NCI-H2107 treated with DMSO at 0.1 percent for 48 hours (cell line): ENCODE measurements around the gene KRT15.

Experiments used
- DNase-seq: peaks from one replicate; lab custom pipeline; 2025; ENCODE audit not compliant: unreplicated experiment; lab: John Stamatoyannopoulos, UW

Gene KRT15

DNA sequence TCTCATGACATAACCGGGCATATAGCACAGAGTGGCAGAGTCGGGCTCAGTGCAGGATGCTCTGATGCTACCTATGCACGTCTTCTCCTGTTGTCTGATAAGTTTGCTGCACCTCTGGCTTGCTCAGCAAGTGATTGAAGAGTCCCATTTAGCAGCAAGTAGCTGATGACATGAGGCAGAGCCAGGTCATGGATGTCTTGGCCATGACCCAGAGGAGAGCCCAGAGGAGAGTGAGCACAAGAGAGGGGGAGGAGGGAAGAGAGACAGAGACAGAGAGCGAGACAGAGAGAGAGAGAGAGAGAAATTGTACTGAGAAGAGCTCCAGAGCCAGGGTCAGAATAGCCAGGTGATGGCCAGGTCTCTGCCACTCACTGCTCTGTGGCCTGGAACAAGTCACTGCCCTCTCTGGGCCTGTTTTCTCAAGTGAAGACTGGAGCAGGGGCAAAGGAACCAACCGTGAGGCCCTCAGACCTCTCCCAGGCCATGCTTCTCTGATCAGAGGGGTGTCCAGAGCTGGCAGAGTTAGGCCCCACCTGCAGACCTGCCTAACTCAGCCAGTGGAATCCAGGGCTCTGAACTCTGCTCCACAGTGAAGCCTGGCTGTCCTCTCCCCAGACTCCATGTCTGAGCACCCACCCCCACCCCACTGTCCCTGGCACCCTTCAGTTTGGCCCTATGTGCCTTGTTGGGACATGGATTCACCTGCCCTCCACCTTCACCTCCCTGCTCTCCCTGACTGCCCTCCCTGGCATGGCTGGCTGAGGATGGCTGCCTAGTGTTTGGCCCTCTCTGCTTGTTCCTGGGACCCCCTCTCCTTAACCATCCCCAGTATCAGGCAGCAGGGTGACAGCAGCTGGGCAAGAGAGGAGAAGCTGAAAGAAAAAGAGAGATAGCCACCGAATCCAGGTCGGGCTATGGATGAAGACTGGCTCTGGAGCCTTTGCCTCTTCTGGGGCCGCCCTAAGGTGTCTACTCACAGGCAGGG lies 33.5 kb downstream of the KRT15 start:
- DNase-seq: no peak

DNA sequence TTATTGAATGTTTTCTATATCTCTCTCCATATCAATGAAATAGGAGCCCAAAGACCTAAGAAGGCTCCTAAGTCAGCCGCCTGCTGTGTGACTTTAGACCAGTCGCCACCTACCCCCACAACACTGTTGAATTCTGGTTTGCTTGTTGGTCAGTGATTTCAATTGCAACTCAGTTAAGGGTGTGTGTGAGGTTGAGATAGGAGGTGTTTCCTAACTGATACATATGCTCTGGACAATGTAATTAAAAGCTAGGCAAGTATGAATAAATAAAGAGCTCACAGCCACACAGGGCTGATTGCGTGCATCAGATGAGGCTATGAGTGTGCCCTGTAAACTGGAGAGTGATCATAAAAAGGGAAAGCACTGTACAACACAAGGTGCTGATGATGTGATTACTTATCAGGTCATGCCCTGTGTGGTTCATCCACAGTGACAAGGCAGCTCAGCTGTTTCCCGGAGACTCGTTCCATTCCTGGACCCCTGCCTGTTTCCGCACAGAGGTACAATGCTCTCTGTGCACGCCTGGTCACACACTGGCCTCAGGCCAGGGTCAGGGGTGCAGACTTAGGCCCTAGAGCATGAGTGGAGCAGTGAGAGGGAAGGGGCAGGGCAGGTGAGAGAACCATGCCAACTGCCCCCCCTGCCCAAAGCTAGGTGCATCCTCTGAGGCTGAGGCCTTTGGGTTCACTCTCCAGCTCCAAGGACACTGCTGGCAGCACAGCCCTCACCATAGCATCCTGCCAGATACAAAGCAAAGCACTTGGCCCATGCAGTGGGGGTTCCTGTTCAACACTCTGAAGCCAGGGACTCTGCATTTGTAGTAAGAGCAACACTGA lies 34.5 kb downstream of the KRT15 start:
- DNase-seq: no peak

DNA sequence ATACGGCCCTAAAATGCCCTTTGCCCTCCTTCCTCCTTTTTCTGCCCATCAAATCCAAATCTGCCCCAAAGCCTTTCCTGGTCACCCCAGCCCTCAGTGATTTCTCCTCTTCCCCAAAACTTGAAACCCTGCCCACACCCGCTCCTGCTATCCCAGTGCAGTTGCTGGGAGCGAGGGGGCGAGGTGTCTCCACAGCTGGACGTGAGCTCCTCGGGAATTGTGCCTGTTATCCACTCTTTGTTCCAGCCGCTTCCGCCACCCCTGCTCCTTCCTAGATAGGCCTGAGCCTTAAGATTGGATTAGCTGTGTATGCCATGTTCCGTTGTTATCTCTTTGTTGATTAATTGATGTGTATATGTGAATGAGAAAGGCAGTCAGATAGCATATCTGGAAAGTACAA lies 35.2 kb downstream of the KRT15 start:
- DNase-seq: no peak

DNA sequence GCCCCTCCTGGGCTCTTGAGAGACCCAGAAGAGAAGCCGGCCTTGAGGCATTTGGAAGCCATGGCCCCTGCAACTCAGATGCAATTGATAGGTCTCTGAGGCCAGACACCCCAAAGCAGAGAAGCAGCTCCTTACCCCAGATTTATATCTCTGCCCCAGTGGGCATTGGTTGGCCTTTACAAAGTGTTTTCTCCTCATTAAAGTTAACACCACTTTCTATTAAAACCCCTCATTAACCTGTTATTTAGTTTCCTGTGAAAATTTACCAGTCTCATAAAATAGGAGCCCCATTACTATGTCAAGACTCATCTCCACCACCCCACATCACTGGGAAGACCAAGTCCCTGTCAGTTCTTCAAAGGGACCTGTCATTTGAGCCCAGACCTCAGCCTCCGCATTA lies 37.7 kb downstream of the KRT15 start, which contains the start of gene KRT35:
TSS of gene KRT35 (minus strand) at position 116 of the 400 bp plus-strand sequence. CDS start at position 62, 54 bp downstream.
- DNase-seq: no peak

DNA sequence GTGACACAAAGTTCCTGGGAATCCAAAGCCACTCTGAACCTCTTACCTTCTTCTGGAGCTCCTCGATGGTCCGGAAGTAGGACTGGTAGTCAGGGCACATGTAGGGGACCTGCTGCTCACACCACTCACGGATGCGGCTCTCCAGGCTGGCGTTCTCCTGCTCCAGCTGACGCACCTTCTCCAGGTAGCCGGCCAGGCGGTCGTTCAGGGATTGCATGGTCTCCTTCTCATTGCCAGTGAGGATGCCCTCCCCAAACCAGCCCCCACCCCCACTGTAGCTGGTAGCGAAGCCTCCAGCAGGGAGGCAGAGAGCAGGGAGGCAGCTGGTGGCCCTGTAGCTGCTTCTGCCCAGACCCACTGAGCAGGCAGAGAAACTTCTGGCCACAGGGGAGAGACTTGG lies 38.1 kb downstream of the KRT15 start:
- DNase-seq: no peak

DNA sequence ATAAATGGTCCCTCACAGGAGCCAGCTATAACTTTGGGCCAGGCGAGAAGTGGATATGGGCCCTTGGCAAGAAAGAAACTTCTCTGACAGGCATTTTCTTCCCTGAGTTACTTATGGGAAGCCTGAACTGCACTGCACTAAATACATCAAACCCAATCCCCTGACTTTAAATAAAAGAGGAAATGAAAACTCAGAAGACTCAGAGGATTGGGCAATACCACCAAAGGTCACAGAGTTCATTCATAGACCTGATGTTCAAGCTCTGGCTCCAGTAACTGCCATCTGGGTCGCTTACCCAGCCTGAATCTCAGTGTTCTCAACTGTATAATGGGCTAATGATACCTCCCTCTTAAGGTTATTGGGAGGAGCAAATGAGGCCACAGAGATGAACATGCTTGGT lies 38.6 kb downstream of the KRT15 start:
- no peak for DNase-seq

DNA sequence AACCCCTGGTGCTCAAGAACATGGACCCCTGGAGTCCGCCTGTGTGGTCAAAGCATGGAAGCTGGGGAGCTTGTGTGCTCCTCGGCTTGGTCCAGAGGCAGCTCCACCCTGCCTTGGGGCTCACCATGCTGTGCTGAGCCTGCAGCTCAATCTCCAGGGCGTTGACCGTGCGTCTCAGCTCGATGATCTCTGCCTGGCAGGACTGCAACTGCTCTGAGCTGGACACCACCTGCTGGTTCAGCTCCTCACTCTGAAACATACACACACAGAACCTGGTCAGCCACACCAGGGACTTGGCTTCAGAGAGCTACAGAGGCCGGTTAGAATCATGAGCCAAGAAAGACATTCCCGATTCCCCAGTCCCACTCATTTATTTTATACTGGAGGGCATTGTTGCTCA lies 40.5 kb downstream of the KRT15 start:
- no peak for DNase-seq

DNA sequence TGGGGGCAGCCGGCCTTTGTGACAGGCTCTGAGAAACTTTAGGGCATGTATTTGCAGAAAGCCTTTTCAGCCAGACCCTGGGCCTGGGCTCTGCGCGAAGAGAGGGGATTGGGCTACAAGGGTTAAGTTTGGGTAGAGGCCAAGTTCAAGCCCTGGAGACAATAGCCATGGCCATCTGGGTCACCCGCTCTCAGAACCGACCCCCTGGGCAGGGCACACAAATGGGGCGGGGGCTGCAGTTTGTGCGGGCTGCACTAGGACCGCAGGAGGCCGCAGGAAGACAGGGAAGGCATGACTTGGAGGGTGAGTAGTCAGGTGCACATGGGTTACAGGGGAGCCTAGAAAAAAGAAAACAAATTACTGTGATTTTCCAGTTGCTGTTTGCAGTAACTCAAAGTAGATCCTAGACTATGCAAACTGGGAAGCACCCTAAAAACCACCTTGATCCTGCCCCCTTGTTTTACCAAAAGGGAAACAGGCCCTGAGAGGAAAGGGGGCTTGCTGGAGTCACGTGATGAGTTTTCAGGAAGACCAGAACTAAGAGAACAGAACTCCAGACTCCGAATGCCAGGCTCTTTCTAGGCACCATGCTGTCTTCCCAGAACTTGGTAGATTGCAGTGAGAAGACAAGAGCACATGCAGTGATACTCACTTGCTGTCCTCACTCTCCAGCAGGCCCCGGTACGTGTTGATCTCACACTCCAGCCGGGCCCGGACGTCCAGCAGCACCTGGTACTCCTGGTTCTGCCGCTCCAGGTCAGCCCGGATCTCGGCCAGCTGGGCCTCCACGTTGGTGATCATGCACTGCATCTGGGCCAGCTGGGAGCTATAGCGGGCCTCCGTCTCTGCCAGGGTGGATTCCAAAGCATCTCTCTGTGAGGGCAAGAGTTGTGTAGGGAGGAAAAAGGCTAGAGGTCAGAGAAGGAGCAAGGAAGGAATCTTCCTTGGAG lies 41.5 kb downstream of the KRT15 start:
- no peak for DNase-seq

DNA sequence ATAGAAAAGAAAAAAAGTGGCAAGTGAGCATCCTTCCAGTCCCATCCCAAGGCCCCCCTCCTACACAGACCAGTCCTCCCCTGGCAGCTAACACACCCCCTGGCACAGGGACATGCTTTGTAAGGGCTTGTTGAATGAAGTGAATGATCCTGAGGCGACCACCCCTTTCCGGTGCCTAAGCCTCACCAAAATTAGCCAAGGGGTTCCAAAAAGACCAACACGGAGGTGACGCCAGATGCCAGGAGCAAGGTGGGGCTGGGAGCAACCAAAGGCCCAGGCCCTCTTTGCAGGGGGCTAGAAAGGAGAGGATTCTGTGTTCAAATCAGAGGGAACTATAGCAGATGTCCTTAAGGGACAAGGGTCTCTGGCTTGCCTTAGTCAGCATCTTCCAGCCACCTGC lies 43.3 kb downstream of the KRT15 start:
- no peak for DNase-seq

DNA sequence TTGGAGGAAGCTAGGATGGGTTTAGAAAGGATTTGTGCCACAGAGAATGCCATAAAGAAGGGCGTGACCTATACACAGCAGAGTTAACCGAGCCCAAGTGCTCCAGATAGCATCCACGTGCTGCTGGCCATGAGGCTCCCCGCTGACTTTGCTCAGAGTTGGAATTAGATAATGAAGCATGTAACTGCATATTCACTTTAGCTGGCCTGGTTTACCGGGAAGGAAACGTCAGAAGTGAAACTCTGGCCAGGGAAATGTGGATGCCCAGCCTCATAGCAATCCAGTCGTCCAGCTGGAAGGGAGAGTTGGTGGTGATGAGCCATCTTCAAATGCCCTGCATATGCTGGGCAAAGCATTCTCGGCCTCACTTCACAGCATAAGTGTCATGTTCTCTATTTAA lies 43.8 kb downstream of the KRT15 start:
- DNase-seq: no peak

DNA sequence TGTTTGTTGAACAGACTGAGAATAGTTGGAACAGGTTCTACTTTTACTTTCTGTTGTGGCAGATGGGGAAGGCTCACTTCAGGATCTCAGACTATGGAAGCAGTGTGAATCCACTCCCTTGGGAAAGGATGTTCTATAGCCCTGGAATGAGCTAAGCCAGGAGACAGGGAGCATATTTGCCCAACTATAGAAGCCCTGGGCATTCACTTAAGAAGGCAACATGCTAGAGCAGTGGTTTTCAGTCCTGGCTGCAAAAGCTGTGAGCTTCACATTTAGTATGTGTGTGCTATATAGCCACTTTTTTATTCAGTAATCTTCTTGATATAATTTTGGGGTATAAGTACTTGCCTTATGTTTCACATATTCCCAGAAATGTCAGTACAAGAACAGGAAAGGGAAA lies 50.3 kb downstream of the KRT15 start:
- no peak for DNase-seq

DNA sequence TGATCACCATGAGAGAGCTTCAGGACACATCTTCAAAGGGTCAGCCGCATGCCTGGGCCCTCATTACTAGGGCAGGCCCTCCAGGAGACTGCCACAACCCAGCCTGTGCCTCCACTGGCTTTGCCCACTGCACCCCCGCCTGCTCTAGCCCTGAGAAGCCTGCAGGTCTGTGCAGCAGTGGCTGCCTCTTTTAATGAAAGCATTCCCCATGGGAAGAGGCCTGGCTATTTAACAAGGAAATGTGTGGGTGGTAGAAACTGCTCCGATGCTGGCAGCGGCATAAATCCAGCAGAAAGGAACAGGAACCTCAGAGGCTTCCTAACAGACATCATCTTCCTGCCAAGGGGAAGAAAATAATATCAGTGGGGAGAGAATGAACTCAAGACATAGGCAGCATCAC lies 51.1 kb downstream of the KRT15 start:
- DNase-seq: no peak

DNA sequence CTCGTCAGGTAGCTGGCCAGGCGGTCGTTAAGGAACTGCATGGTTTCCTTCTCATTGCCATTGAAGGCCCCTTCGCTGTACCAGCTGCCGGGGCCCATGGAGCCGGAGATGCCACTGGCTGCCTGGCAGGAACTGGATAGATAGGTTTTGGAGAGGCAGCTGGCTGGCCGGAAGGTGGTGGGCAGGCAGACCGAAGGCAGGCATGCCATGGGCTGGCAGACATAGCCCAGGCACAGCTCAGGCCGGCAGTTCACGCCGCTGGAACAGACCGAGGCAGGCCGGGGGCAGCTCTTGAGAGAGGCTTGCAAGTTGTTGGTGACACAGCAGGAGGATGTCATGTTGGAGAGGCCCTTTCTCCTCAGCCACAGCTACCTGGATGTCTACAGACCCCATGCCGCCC lies 51.7 kb downstream of the KRT15 start, which contains the start of gene KRT32:
TSS of gene KRT32 (minus strand) at position 399 of the 400 bp plus-strand sequence. CDS start at position 338, 61 bp downstream.
- no peak for DNase-seq

DNA sequence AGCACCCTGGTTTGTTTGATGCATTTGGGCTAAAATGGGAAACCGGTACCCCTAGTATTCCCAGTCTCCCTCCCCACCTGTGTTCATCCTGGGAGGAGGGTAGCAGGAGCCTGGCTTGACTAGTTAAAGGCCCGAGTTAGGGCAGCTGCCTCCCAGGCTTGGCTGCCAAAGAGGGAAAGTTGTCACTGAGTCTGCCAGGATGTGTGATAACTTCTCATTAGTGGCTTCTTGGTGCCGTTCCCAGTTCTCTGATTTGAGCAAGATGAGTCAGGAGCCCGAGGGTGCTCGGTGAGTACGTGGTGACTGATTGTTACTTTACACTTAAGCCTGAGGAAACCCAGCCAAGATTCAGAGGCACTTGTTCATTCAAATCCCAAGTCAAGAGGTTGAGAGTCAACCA lies 54.0 kb downstream of the KRT15 start:
- no peak for DNase-seq

DNA sequence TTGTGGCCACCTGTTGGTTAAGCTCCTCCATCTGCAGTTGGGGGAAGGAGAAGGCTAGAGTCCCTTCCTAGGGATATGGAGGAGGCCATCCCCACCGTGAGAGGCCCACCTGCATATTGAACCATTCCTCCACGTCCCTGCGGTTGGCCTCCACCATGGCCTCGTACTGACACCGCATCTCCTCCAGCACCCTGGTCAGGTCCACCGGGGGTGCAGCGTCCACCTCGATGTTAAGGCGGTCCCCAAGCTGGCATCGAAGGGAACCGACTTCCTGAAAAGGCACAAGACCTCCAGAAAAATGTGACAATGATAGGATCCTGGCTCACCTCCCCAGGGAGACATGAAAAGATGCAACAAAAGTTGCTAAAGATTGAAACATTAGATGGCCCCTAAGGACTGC lies 54.5 kb downstream of the KRT15 start:
- no peak for DNase-seq

DNA sequence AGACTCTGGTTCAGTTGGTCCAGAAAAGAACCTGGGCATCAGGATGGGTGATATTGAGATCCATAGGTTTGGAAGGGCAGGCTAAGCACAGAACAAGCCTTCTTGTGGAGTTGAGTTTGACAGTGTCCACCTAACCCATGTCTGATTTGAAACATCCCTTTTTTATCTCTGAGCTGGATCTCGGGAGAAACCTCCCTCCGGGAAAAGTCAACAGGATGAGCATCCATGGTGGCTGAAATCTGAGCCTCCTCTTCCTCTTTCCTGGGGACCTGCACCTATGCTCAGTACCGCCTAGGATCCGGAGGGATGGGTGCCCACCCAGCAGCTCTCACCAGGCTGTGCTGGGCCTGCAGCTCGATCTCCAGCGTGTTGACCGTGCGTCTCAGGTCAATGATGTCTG lies 54.9 kb downstream of the KRT15 start:
- DNase-seq: no peak
